ENCODE results near the gene TIMP1.

The TIMP1 gene

GRCh38 chrX:47581731-47582647 lies at the start of gene TIMP1:
Gene TIMP1, plus strand, starts transcription at chrX:47582436. Its CDS starts 980 bp downstream, at chrX:47583416.
- DNase-seq: peak; percentile 87

GRCh38 chrX:47539860-47540259 lies 42.4 kb upstream of the TIMP1 start:
- no peak for DNase-seq

GRCh38 chrX:47540754-47541538 lies 41.3 kb upstream of the TIMP1 start:
- DNase-seq: no peak

- DNase-seq: no peak
Measured at GRCh38 chrX:47543496-47543895, 38.7 kb upstream of the TIMP1 start.

GRCh38 chrX:47556045-47556623 lies 26.1 kb upstream of the TIMP1 start:
- DNase-seq: peak; percentile 85

GRCh38 chrX:47558436-47558835 lies 23.8 kb upstream of the TIMP1 start:
- DNase-seq: no peak

- DNase-seq: no peak
Measured at GRCh38 chrX:47560179-47560933, 21.9 kb upstream of the TIMP1 start.

GRCh38 chrX:47560934-47561658 lies 21.1 kb upstream of the TIMP1 start, which contains the start of gene ARAF:
Gene ARAF, plus strand, starts transcription at chrX:47561205. Its CDS starts 1,763 bp downstream, at chrX:47562968.
- DNase-seq: peak; percentile 96

GRCh38 chrX:47561659-47562151 lies 20.5 kb upstream of the TIMP1 start:
- DNase-seq: no peak

- DNase-seq: no peak
Measured at GRCh38 chrX:47562615-47563243, 19.5 kb upstream of the TIMP1 start.

- DNase-seq: no peak
Measured at GRCh38 chrX:47563801-47564315, 18.4 kb upstream of the TIMP1 start.

- DNase-seq: no peak
Measured at GRCh38 chrX:47564438-47565085, 17.7 kb upstream of the TIMP1 start.

GRCh38 chrX:47566841-47567240 lies 15.4 kb upstream of the TIMP1 start:
- DNase-seq: no peak

- no peak for DNase-seq
Measured at GRCh38 chrX:47568656-47569295, 13.5 kb upstream of the TIMP1 start.

- no peak for DNase-seq
Measured at GRCh38 chrX:47570794-47571193, 11.4 kb upstream of the TIMP1 start.

- no peak for DNase-seq
Measured at GRCh38 chrX:47571215-47571614, 11.0 kb upstream of the TIMP1 start.

GRCh38 chrX:47571896-47572295 lies 10.3 kb upstream of the TIMP1 start:
- DNase-seq: no peak

- no peak for DNase-seq
Measured at GRCh38 chrX:47572773-47573340, 9.4 kb upstream of the TIMP1 start.

- no peak for DNase-seq
Measured at GRCh38 chrX:47573341-47574075, 8.7 kb upstream of the TIMP1 start.

All from activated CD8-positive, alpha-beta memory T cell treated with anti-CD3 and anti-CD28 coated beads for 24 hours (primary cell).